NCI-H187 treated with DMSO at 0.1 percent for 48 hours (cell line): ENCODE results near the gene EPHA6.
"Not testable (repeated sequence)": the region's sequence is repeated elsewhere in the genome, so short reads cannot be mapped to it uniquely, and the experiment has no call there.

Experiments used
- DNase-seq: peaks from one replicate; lab custom pipeline; 2025; lab: John Stamatoyannopoulos, UW

Gene EPHA6

GRCh38 chr3:97464035-97464434 is 649.6 kb downstream of the EPHA6 start:
- DNase-seq = no peak

GRCh38 chr3:97470481-97470880 is 656.1 kb downstream of the EPHA6 start:
- DNase-seq = no peak

DNA sequence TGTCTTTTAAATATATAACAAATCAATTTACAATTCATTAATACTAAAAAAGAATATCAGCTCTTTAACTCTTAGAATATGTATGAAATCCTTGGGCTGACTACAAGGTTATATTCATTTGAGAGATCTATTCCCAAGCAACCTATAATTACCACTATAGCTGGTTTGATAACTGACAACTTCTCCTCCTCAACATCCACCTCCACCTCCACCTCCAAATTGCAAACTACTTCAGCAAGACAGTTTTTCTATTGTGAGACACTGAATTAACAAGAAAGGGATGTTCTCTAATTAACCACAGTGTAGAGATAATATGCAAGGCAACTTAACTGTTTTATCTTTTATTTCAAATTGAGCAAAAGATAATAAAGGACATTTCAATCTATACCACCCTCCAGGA is 665.3 kb downstream of the EPHA6 start:
- DNase-seq = no peak

DNA sequence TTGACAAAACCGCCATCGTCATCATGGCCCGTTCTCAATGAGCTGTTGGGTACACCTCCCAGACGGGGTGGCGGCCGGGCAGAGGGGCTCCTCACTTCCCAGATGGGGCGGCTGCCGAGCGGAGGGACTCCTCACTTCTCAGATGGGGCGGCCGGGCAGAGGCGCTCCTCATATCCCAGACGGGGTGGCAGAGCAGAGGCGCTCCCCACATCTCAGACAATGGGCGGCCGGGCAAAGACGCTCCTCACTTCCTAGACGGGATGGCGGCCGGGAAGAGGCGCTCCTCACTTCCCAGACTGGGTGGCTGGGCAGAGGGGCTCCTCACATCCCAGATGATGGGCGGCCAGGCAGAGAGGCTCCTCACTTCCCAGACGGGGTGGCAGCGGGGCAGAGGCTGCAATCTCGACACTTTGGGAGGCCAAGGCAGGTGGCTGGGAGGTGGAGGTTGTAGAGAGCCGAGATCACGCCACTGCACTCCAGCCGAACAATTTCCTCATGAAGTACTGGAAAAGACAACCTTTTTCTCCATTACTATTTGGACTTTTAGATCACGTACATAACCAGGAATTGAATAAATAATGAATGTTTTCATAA is 666.4 kb downstream of the EPHA6 start:
- not testable (repeated sequence) for DNase-seq

DNA sequence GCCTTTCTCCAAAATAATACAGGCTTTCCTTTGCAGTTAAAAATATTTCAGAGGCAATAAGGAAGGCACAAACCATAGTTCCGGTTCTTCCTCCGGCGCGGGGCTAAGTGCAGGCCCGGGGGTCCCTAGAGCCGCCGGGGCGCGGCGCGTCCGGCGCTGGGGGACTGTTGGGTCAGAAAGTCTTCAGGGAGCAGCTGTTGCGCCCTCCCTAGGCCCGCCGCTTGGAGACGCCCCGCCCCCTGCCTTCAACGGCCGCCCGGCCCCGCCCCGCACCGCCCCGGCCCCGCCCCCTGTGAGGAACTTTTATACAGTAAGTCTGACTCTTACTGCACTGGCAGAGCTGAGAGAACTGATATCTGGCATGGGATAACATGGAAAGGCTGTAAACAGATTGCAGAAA is 667.0 kb downstream of the EPHA6 start:
- DNase-seq = no peak

- no peak for DNase-seq
These were observed 670.8 kb downstream of the EPHA6 start for GRCh38 chr3:97485206-97485605.

DNA sequence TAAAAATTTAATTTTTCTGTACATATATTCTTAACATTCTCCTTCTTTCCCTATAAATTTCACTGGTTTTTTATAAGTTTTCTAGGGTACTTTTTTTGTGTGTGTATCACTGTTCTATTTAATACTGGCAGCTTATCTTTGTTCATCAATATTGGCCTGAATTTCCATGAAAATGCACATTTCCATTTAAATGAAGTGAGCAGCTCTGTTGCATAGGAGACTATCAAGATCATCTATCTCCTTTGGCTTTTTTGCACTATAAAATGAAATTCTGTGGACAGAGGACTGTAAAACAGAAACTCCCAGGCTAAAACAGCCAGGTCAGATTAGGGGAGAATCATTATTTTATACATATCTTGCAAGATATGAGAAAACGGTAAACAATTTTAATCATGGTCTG is 673.2 kb downstream of the EPHA6 start:
- no peak for DNase-seq

GRCh38 chr3:97488741-97489140 is 674.3 kb downstream of the EPHA6 start:
- DNase-seq = no peak

DNA sequence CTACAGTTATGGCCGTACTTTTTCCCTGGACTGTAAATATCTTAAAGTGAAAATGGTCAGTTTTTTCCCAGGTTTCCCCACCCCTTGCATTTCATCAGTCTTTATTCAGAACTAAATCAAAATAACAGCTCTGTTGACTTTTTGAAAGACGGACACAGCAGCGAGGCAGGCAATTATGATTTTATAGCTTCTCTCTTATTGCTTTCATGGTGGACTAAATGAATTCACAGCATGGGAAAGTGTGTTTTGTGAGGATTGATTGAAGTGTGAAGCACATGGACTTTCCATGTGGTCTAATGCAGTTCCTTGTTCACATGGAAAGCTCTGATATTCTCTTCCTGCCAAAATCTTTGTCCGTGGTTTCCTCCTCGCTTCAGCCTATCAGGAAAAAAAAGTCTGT is 681.5 kb downstream of the EPHA6 start:
- DNase-seq = no peak

GRCh38 chr3:97497138-97497537 is 682.7 kb downstream of the EPHA6 start:
- no peak for DNase-seq

DNA sequence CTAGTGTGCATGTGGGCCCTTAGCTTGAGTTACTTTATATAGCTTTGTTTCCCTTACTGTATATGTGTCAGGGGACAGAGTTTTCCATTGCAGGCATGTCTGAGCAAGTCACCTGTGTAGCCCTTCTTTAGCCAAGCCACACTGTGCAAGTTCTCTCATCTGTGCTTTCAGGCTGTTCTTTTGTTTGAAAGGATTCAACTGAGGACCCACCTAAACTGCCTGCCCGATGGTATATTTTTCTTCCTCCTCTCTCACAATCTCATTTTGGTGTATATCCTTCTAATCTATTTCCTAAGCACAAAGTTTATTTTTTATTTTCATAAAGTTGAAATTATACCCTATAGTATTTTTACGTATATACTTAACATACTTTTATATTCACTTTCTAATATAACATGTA is 690.1 kb downstream of the EPHA6 start:
- DNase-seq = no peak

DNA sequence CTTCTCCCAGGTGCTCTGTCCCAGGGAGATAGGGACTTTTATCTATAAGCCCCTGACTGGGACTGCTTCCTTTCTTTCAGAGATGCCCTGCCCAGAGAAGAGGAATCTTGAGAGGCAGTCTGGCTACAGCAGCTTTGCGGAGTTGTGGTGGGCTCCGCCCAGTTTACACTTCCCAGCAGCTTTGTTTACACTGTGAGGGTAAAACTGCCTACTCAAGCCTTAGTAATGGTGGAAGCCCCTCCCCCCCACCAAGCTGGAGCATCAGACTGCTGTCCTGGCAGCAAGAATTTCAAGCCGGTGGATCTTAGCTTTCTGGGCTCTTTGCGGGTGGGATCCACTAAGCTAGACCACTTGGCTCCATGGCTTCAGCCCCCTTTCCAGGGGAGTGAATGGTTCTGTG is 696.4 kb downstream of the EPHA6 start:
- DNase-seq = no peak

DNA sequence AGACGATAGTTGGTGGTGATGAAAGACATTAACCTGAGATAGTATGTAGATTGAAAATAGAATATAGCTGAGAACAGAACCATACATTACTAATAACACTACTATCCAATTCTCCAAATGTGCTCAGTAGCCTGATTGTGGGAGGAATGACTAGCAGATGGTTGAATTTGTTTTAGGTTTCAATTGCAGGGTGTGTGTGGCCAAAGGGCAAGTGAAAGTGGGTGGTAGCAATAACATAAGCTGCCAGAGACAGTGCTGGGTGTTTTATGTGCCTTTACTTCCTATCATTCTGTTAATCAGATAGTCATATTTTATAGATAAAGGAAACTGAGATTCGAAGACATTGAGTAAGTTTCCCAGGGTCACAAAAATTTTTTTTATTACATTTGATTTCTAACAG is 700.7 kb downstream of the EPHA6 start:
- DNase-seq = no peak

- DNase-seq = no peak
These were observed 716.3 kb downstream of the EPHA6 start for GRCh38 chr3:97530691-97531090.

DNA sequence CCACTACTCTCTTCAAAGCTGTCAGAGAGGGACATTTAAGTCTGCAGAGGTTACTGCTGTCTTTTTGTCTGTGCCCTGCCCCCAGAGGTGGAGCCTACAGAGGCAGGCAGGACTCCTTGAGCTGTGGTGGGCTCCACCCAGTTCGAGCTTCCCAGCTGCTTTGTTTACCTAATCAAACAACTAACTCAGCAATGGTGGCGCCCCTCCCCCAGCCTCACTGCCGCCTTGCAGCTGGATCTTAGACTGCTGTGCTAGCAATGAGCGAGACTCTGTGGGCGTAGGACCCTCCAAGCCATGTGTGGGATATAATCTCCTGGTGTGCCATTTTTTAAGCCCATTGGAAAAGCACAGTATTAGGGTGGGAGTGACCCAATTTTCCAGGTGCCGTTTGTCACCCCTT is 733.2 kb downstream of the EPHA6 start:
- DNase-seq = not testable (repeated sequence)

DNA sequence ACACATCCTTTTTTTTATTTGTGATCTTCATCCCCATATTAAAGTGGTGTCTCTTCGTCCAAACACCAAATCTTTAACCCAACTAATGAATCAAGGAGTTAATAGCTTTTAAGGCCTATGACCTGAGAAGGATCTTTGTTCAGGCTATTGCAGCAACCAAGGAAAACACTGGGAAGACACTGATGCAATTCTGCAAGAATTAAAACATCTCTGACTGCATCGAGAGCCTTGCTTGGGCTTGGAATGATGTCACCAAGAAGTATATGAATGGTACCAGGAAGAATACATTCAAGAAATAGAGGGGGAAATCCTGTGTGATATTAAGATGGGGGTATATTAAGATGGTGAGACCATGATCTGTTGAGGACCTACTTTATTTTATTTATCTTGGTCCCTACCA is 736.0 kb downstream of the EPHA6 start:
- no peak for DNase-seq

- DNase-seq = no peak
These were observed 737.8 kb downstream of the EPHA6 start for GRCh38 chr3:97552186-97552585.

DNA sequence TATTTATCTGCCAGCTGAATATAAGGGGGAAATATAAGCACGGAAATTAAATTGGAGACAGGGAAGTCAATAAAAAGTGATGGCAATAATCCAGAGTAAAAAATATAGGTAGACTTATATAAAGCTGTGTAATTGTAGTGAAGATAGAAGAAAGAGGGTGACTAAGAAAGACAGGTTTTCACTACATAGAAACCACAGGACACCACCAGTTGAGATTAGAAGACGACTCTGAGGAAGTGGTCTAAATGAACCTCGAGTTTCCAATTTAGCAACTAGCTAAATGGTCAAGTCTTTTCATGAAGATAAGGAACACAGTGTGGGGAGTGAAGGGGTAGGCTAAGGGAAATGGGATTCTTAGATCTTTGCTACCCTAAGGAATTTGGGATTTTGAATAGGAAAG is 761.3 kb downstream of the EPHA6 start:
- DNase-seq = no peak

DNA sequence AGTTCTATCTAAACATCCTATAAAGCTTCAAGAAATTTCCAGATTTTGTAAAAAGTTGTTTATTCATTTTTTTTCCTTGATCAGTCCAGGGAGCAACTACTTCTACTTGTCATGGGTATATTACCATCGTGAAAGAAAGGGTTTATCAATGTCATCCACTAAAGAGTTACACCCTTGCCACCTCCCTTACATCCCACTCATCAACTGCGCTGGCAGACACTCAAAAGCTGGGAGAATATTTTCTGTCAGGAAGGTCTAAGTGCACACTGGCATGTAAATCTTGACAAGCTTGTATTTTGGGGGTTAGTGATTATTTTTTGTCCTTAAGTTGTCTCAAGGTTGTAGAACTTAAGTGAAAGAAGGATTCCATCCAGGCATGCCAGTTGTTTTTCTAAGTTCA is 761.8 kb downstream of the EPHA6 start:
- no peak for DNase-seq

DNA sequence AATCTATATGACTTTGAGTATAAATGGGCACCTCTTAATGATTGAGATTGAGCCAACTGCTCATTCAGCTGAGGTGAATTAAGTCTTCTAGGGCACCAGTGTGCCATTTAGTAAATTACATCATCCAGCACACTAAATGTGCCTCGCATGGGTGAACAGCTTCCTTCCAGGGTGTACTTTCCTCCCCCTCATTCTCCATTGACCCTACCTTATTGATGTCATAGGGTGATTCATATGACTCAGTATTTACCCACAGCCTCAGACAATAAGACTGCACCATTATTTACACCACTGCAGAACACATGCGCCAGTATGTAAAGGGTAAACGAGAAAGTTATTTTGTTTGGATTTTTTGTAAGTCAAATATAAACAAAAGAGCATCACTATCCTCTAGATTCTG is 765.0 kb downstream of the EPHA6 start:
- no peak for DNase-seq

DNA sequence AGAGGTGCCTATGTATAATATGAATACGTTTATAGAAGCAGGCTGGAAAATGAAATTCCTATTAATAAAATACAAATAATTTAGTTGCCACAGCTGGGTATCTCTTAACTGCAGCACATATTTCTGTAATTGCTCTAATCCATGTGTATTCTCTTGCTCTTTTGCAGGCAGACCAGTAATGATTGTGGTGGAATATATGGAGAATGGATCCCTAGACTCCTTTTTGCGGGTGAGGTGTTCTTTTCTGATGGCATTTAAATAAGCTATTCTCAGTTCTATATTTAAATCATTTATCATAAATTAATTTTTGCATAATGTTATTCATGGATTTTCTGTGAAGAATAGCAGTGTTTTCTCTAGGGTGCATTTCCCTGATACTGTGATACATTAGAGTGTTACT is 796.2 kb downstream of the EPHA6 start:
- no peak for DNase-seq

- no peak for DNase-seq
These were observed 798.2 kb downstream of the EPHA6 start for GRCh38 chr3:97612632-97613031.

DNA sequence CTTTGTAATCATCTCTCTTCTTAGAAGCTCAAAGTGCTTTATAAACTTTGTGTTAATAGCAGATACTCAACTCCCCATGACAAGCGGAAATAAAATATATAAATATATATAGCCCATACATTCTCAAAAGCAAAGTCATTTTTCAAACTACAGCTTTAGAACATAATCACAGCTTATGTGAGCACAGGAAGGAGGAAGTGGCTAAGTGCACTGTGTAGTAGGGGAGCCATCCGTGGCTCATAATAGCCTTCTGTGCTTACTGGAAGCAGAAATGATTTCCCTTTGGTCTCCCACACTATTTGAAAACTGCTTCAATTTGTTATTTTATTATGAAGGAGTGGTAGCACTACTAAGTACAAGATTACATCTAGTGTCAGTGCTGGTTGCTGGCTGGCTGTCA is 798.7 kb downstream of the EPHA6 start:
- no peak for DNase-seq

DNA sequence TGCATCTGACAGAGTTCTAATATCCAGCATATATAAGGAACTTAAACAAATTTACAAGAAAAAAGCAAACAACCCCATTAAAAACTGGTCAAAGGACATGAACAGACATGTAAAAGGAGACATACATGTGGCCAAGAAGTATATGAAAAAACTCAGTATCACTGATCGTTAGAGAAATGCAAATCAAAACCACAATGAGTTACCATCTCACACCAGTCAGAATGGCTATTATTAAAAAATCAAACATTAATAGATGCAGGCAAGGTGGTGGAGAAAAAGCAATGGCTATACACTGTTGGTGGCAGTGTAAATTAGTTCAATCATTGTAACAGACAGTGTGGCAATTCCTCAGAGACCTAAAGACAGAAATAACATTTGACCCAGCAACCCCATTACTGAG is 806.1 kb downstream of the EPHA6 start:
- not testable (repeated sequence) for DNase-seq

GRCh38 chr3:97636465-97636864 is 822.1 kb downstream of the EPHA6 start:
- no peak for DNase-seq
